Activated CD4-positive, alpha-beta T cell treated with anti-CD3 and anti-CD28 coated beads for 1 hour (primary cell): Measurements from ENCODE around the gene AKAP6.
"Not testable (repeated sequence)": the region's sequence is repeated elsewhere in the genome, so short reads cannot be mapped to it uniquely, and the experiment has no call there.

ENCODE experiments used
- DNase-seq: peaks from one replicate; pipeline ENCODE4 v3.0.0-alpha.2; 2020

The AKAP6 gene

GRCh38 chr14:32332415-32333316 lies 3.6 kb downstream of the AKAP6 start:
- no peak for DNase-seq

- DNase-seq, result no peak
Observed at GRCh38 chr14:32336702-32337101, 7.6 kb downstream of the AKAP6 start.

- DNase-seq, result no peak
Observed at GRCh38 chr14:32337759-32338158, 8.7 kb downstream of the AKAP6 start.

GRCh38 chr14:32339188-32339587 lies 10.1 kb downstream of the AKAP6 start:
- DNase-seq, result no peak

GRCh38 chr14:32341947-32342846 lies 13.1 kb downstream of the AKAP6 start:
- DNase-seq, result no peak

GRCh38 chr14:32342847-32343194 lies 13.7 kb downstream of the AKAP6 start:
- DNase-seq, result no peak

- DNase-seq, result no peak
Observed at GRCh38 chr14:32343926-32344430, 14.9 kb downstream of the AKAP6 start.

- no peak for DNase-seq
Observed at GRCh38 chr14:32345311-32345791, 16.3 kb downstream of the AKAP6 start.

GRCh38 chr14:32349322-32349721 lies 20.2 kb downstream of the AKAP6 start:
- no peak for DNase-seq

- no peak for DNase-seq
Observed at GRCh38 chr14:32350020-32350419, 20.9 kb downstream of the AKAP6 start.

GRCh38 chr14:32352631-32353030 lies 23.5 kb downstream of the AKAP6 start:
- no peak for DNase-seq

- DNase-seq, result no peak
Observed at GRCh38 chr14:32354716-32355115, 25.6 kb downstream of the AKAP6 start.

- no peak for DNase-seq
Observed at GRCh38 chr14:32358781-32359180, 29.7 kb downstream of the AKAP6 start.

- no peak for DNase-seq
Observed at GRCh38 chr14:32361674-32362073, 32.6 kb downstream of the AKAP6 start.

- DNase-seq, result no peak
Observed at GRCh38 chr14:32363761-32364160, 34.7 kb downstream of the AKAP6 start.

- DNase-seq, result no peak
Observed at GRCh38 chr14:32364941-32365340, 35.8 kb downstream of the AKAP6 start.

- DNase-seq, result no peak
Observed at GRCh38 chr14:32366256-32366879, 37.3 kb downstream of the AKAP6 start.

GRCh38 chr14:32366986-32367385 lies 37.9 kb downstream of the AKAP6 start:
- no peak for DNase-seq

GRCh38 chr14:32367516-32367915 lies 38.4 kb downstream of the AKAP6 start:
- no peak for DNase-seq

- no peak for DNase-seq
Observed at GRCh38 chr14:32368107-32368506, 39.0 kb downstream of the AKAP6 start.

GRCh38 chr14:32370714-32371113 lies 41.6 kb downstream of the AKAP6 start:
- DNase-seq, result no peak

- no peak for DNase-seq
Observed at GRCh38 chr14:32372154-32372553, 43.1 kb downstream of the AKAP6 start.

GRCh38 chr14:32373174-32373573 lies 44.1 kb downstream of the AKAP6 start:
- not testable (repeated sequence) for DNase-seq
